ENCODE results near the gene PARD3B. TPM values are rescaled to one million over a fixed set of nuclear protein-coding genes. Genes with fewer than 3 reads are reported as not detected.

The PARD3B gene
- total RNA-seq, 1 experiment from 2014 or later: 2.0 TPM

GRCh38 chr2:204871231-204871953 lies 326.1 kb downstream of the PARD3B start:
- no peak for ATAC-seq

More at GRCh38 chr2:204871231-204871953, 326.1 kb downstream of the PARD3B start:
- H3K9ac ChIP-seq (ENCODE audit: low read length): no peak overlapping the region
- intact Hi-C loops (cut with micrococcal nuclease): loop anchor here (10.0 kb wide), 1 partner anchor 803 kb away; no protein-coding TSS in a partner anchor
- H3K4me3 ChIP-seq (replicated peaks in 1 of 2; ENCODE audit: low read depth in 1 of 2, low read length in 2 of 2): no peak overlapping the region
- H4K20me1 ChIP-seq (ENCODE audit: insufficient read depth): no peaks in the 10 kb centered on the region
- TF ChIP-seq CTCF (IDR thresholded peaks at IDR 0.05 in 2 of 3, conservative IDR thresholded peaks at IDR 0.05 in 1 of 3; ENCODE audit: borderline replicate concordance in 1 of 3, insufficient read depth in 1 of 3, low read depth in 2 of 3, low read length in 2 of 3) (0 out of 6 replicates have a peak, but pooled peaks of 1 of the 3 experiments have one; percentile 5), POLR2A (IDR thresholded peaks at IDR 0.05; ENCODE audit: borderline replicate concordance, extremely low read depth, insufficient read depth, insufficient read length) (no peak), RAD21 (IDR thresholded peaks at IDR 0.05; ENCODE audit: low read depth) (0 out of 2 replicates have a peak, but pooled peaks have one; percentile 13)
- no peaks in the 10 kb centered on the region for H3K27me3 ChIP-seq (ENCODE audit: insufficient read depth, low read length)
- H3K27ac ChIP-seq (ENCODE audit: low read depth, low read length): no peak overlapping the region
- CTCF ChIA-PET: no interaction called here
- no peak overlapping the region for H2AFZ ChIP-seq (ENCODE audit: low read depth, low read length, poor library complexity, severe bottlenecking)
- POLR2A ChIA-PET: no interaction called here
- H3K36me3 ChIP-seq (ENCODE audit: control insufficient read depth in 1 of 2, insufficient read depth in 2 of 2, low read length in 2 of 2): no peaks in the 10 kb centered on the region
- DNase-seq (ENCODE audit: low read depth, low spot score): no peak
- H3K79me2 ChIP-seq (ENCODE audit: insufficient read depth, low read length): no peaks in the 10 kb centered on the region
- H3K9me3 ChIP-seq (ENCODE audit: control insufficient read depth in 1 of 2, insufficient read depth in 1 of 2, low read depth in 1 of 2, low read length in 2 of 2): no peaks in the 10 kb centered on the region
- H3K4me1 ChIP-seq (ENCODE audit: control insufficient read depth in 1 of 2, insufficient read depth in 2 of 2, low read length in 2 of 2): no peaks in the 10 kb centered on the region
- H3K4me2 ChIP-seq (ENCODE audit: low read length): no peak overlapping the region
- RAD21 ChIA-PET (ENCODE audit: low non-redundant PET in 1 of 2, low total read pairs in 2 of 2, uncharacterized antibody in 2 of 2, unreplicated experiment in 2 of 2): no interaction called here
- H3K9me2 ChIP-seq (ENCODE audit: insufficient read depth): no peaks in the 10 kb centered on the region
- no TSS peak for BruUV-seq (replicated peaks)
